ENCODE data around the gene KCTD6. TPM values are rescaled to one million over a fixed set of nuclear protein-coding genes. Genes with fewer than 3 reads are reported as not detected.

KCTD6 gene
- total and polyA plus RNA-seq, 2 of the 8 experiments (the other 6 are each of a cell fraction or from before 2014, with no cell fraction given) = 17.4 to 21.4 TPM

GRCh38 chr3:58452176-58452575 lies 39.7 kb upstream of the KCTD6 start:
- no peak overlapping the region for H2BK15ac ChIP-seq (ENCODE audit: low read length)
- no peak overlapping the region for H4K91ac ChIP-seq (replicated peaks; ENCODE audit: insufficient read length, low read length)
- no peak overlapping the region for H2BK5ac ChIP-seq (ENCODE audit: low read depth, low read length)
- TF ChIP-seq CEBPB (IDR thresholded peaks at IDR 0.05; ENCODE audit: low read depth, low read length) (no peak), ATF2 (IDR thresholded peaks at IDR 0.05; ENCODE audit: low read length) (no peak), KDM1A (IDR thresholded peaks at IDR 0.05; ENCODE audit: borderline replicate concordance, low read length) (no peak), SUZ12 (IDR thresholded peaks at IDR 0.05; ENCODE audit: low read length) (no peak), EGR1 (IDR thresholded peaks at IDR 0.05; ENCODE audit: borderline replicate concordance, low read depth, low read length) (no peak), TEAD4 (IDR thresholded peaks at IDR 0.05; ENCODE audit: low read depth, low read length) (no peak), ZNF274 (IDR thresholded peaks at IDR 0.05; ENCODE audit: borderline replicate concordance, extremely low read depth, low read length) (no peak), SP2 (IDR thresholded peaks at IDR 0.05; ENCODE audit: low read length) (no peak), POLR2A (IDR thresholded peaks at IDR 0.05; ENCODE audit: control extremely low read depth in 1 of 2, low read depth in 2 of 2, low read length in 2 of 2) (no peak), KDM5A (IDR thresholded peaks at IDR 0.05; ENCODE audit: low read length) (no peak)
- H2BK20ac ChIP-seq (ENCODE audit: low read length) = no peak overlapping the region
- DNase-seq (ENCODE audit: low read depth in 1 of 2, low spot score in 2 of 2) = no peak
- H3K79me2 ChIP-seq (ENCODE audit: control insufficient read depth in 1 of 2, insufficient read depth in 2 of 2, low read length in 2 of 2) = no peaks in the 10 kb centered on the region
- H3K4me1 ChIP-seq (replicated peaks in 1 of 4; ENCODE audit: control insufficient read depth in 3 of 4, insufficient read depth in 4 of 4, low read length in 3 of 4) = no peaks in the 10 kb centered on the region
- H3K14ac ChIP-seq (ENCODE audit: insufficient read length) = no peak overlapping the region
- H4K8ac ChIP-seq (ENCODE audit: extremely low read depth, insufficient read depth, low read length) = no peak overlapping the region
- H3K56ac ChIP-seq (replicated peaks; ENCODE audit: insufficient read length, low read depth, low read length) = no peak overlapping the region
- no peaks in the 10 kb centered on the region for H3K23me2 ChIP-seq (ENCODE audit: low read depth, low read length)
- WGBS, 2 experiments (ENCODE audit: extremely low coverage in 1 of 2, insufficient coverage in 1 of 2, insufficient read length in 1 of 2, insufficient replicate concordance in 2 of 2, low coverage in 1 of 2, low lambda C conversion rate in 2 of 2, missing lambda C conversion rate in 1 of 2) = 71% methylated on average over 1 of the region's 1 CpG; no CpG with 5 or more reads in 1 of the 2 experiments
- H3K9me3 ChIP-seq (ENCODE audit: insufficient read depth in 2 of 2, low read depth in 1 of 2, low read length in 1 of 2) = 0 out of 4 replicates have a peak, but pooled peaks cover 2% of the 10 kb centered on the region in 2 experiments
- no peak overlapping the region for H3K18ac ChIP-seq (ENCODE audit: extremely low read depth, low read length)
- H3K4me2 ChIP-seq (ENCODE audit: insufficient read depth in 1 of 2, low read depth in 2 of 2, low read length in 2 of 2) = no peak overlapping the region
- H3K9ac ChIP-seq (replicated peaks in 1 of 4; ENCODE audit: extremely low read depth in 1 of 4, low read depth in 3 of 4, low read length in 3 of 4) = no peak overlapping the region
- no peak for FAIRE-seq
- CTCF ChIA-PET (ENCODE audit: partially characterized antibody) = interaction anchor here (0.8 to 0.9 kb wide), 3 partner anchors 29 to 77 kb away, joined by 3 to 4 read pairs (median 3); no protein-coding TSS in a partner anchor
- no peak overlapping the region for H3K23ac ChIP-seq (ENCODE audit: insufficient read length)
- H3K4me3 ChIP-seq (ENCODE audit: extremely low read depth in 1 of 4, insufficient read depth in 2 of 4, low read depth in 3 of 4, low read length in 4 of 4) = no peak overlapping the region
- no peak overlapping the region for H2AK5ac ChIP-seq (ENCODE audit: low read depth, low read length)
- no peaks in the 10 kb centered on the region for H3K79me1 ChIP-seq (ENCODE audit: low read depth, low read length)
- POLR2A ChIA-PET (ENCODE audit: partially characterized antibody) = interaction anchor here (0.9 to 2.7 kb wide), 3 partner anchors 15 to 28 kb away, joined by 3 to 6 read pairs (median 3); no protein-coding TSS in a partner anchor
- H2AFZ ChIP-seq (ENCODE audit: low read length) = no peak overlapping the region
- H3K36me3 ChIP-seq (ENCODE audit: control insufficient read depth in 2 of 4, insufficient read depth in 4 of 4, low read length in 3 of 4) = no peaks in the 10 kb centered on the region
- H4K5ac ChIP-seq (ENCODE audit: insufficient read length, low read depth, low read length) = no peak overlapping the region
- no peak overlapping the region for H3K27ac ChIP-seq (ENCODE audit: low read depth, low read length)
- no peak overlapping the region for H2BK120ac ChIP-seq (replicated peaks; ENCODE audit: low read depth, low read length)
- no peak overlapping the region for H3K4ac ChIP-seq (replicated peaks; ENCODE audit: insufficient read length, low read depth, low read length)
- H4K20me1 ChIP-seq (replicated peaks in 1 of 2; ENCODE audit: control insufficient read depth in 1 of 2, insufficient read depth in 2 of 2, low read length in 2 of 2) = no peaks in the 10 kb centered on the region
- H2BK12ac ChIP-seq (ENCODE audit: low read depth, low read length) = no peak overlapping the region
- no peaks in the 10 kb centered on the region for H3K27me3 ChIP-seq (replicated peaks in 1 of 4; ENCODE audit: control insufficient read depth in 3 of 4, extremely low read depth in 1 of 4, insufficient read depth in 3 of 4, low read length in 3 of 4)
